Effector CD4-positive, alpha-beta T cell (primary cell): Measurements from ENCODE around the gene MAD1L1.
"Not testable (repeated sequence)": the region's sequence is repeated elsewhere in the genome, so short reads cannot be mapped to it uniquely, and the experiment has no call there.

Experiments used
- DNase-seq: peaks from one replicate; pipeline ENCODE4 v3.0.0-alpha.2; 2020

The MAD1L1 gene

DNA sequence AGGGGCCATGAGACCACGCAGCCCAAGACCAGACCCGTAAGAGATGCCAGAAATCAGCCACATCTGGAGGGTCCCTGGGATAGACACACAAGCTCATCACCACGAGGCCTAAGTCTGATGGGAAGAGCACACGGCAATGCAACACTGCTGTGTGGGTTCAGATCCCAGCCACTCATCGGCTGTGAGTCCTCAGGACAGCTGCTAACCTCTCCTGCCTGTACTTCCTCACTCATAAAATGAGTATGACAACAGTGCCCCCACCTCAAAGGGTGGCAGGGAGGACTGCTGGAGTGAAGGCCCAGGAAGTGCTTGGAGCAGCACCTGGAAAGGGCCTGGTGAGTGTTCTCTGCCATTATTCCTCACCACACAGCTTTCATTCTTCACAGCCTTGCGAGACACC, 60.9 kb downstream of the MAD1L1 start:
- no peak for DNase-seq

DNA sequence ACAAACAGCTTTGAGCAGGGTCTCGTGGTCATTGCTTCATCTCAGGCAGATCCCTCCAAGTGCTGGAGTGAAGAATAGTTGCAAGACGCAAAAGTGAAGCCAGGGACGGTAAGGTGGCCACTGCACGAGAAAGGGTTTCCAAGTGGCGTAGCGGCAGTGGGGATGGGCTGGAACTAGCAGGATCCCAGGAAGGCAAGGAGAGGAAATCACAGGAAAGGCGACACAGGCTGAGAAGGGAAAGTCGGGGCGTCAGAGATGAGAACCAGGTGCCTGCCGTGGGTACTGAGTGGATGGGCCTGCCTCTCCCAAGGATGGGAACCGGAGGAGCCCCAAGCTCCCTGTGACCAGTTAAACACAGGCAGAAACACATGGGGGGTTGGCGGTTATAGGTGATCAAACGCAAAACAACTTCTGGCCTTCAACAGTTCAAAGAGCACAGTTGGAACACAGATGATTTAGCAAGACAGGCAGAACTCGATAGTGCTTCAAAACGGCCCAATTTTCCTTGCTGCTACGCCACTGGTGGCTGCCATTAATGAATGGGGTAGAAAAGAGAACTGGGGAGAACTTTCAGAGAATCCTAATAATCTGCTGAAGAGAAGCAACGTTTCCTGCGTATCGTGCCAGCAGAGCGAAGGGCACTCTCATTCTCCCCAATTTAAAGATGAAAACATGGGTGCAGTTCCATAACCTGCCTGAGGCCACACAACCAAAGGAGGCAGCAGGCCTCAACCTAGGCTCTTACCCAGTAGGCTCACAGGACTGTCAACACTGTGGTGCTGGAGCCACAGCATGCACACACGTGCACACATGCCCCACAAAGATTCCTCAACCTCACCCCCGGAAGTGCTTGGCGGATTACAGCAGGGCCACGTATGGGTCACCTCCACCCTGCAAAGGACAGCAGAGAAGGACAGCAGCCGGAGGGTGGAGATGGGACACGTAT, 61.9 kb downstream of the MAD1L1 start:
- no peak for DNase-seq

DNA sequence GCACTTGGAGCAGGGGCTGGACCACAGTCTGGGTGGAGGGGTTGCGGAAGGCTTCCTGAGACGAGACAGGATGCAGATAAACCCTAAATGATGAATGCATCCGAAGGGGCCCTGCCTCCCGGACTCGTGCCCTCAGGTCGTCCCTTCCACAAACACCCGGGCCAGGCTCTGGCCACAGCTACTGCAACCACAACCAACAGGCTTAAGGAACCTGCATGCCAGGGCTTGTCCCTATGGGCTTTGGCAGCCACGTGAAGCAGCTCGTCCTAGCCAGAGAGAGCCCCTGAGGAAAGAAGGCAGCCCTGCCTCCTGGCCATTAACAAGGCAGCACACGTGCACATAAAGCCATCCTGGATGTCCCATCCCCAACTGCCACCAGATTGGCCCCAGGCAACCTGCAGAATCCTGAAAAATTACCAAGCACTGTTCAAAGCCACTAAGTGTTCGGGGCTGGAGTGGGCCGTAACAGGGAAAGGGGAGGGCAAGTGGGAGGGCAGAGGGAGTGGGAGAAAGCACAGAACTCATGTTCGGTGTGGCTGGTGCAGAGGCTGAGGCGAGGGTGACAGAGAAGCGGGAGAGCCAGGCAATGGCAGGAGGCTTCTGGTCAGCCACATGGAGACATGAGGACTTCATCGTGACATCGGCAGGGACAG, 62.7 kb downstream of the MAD1L1 start:
- no peak for DNase-seq

DNA sequence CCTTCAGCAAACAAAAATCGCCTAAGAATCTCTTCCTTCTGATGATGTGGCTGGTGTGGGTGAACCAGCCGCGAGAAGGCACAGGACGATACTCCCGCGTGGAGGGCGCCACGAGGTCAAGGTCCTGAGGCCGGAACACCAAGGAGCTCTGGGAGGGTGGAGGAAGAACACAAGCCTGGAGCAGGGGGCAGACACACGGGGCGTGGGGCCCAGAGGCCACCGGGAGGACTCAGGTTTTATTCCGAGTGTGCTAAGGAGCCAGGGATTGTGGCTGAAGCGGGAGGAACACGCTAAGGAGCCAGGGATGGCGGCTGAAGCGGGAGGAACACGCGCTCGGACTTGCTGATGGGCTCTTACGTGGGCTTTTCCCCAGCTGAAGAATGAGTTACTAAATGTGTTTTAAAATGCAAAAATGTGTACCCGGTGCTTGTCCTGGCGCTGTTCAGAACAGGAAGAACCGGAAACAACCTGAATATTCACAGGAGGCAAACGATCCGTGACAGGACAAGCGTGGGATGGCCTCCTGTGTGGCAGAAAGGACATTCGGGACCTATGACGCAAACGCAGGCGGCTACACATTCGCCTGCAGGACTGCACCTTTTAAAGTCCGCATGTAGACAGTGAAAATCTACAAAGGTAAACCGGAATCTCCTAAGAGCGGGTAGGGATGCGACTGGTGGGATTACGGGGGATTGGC, 64.0 kb downstream of the MAD1L1 start:
- no peak for DNase-seq

DNA sequence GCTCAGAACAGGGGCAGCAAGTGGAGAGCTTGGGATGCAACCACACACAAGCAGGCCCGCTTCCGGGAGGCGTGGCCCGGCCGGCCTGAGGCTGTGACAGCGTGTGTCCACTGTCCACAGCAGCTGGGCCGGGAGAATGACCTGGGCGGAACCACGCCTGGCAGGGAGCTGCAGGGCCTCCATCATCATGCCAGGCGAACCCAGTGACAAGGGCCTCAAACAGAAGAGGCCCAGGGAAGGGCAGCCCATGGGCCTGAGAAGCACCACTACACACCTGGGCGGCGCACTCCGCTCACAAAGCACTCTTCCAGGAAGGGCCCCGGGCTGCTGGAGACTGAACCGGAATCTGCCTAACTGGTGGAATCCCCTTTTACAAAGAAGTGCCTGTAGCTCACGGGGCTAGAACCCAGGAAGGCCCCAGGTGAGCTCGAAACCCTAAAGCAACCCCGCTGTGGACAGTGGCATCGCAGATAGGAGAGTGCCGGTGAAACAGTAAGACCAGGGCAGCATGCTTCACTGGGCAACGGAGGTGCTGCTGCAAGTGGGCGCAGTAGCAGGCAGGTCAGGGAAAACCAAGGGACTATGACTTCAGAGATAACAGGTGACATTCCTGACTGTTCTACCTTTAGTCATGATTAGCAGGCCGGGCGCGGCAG, 66.0 kb downstream of the MAD1L1 start:
- no peak for DNase-seq

DNA sequence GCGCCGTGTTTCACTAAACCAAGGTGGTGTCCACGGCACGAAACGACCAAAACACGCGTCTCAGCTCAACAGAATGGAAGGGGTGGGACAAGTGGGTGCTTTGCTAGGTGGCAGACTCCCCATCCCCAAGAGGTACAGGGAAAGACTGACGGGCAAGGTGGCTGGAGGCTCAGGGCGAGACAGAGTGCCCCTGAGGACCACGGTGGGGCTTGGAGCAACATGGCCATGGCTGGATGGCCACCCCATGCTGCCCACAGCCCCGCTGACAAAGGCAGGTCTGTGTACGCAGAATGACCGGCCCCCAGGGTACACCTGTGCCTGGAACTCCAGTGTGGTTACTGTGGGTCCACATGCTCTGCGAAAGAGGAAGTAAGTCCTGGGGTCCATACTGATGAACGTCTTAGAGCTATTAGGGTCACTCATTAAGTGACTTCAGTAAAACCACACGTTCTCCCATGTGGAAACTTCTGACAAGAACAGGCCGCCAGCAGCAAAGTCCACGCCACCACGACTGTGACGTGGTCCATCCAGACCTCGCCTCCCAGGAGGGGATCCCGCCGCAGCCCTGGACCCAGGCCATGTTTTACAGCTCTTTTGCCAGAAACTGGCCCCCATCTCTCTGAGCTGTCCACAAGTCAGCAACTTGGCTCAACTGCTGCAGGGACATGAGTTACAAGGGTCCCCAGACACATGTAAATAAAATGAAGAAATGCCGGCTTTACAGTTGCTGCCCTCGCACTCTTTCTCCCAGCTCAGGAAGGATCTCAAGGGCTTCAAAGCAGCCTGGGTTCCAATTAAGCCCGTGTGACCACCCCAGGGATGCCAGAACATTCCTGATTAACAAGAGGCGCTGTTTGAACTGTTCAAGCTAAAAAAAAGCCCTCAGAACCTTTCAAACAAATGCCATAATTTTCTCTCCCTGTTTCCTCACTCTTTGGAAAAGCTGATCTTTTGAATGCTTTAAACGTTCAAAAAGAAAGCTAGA, 66.8 kb downstream of the MAD1L1 start:
- no peak for DNase-seq

DNA sequence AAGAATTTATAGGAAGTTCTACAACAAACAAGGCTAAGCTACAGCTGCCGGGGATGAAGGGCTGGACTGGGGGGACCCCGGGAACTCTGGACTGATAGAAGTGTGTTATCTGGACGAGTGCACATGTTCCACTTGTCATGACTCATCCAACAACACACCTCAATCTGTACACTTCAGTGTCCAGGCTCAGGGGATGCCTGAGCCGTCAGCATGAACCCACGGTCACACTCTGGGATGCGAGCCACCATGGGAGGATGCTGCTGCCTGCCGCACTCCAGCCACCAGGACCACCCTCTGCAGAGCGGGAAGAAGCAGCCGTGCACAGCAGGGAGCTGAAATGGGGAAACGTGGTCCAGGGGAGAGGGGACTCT, 67.5 kb downstream of the MAD1L1 start:
- no peak for DNase-seq

DNA sequence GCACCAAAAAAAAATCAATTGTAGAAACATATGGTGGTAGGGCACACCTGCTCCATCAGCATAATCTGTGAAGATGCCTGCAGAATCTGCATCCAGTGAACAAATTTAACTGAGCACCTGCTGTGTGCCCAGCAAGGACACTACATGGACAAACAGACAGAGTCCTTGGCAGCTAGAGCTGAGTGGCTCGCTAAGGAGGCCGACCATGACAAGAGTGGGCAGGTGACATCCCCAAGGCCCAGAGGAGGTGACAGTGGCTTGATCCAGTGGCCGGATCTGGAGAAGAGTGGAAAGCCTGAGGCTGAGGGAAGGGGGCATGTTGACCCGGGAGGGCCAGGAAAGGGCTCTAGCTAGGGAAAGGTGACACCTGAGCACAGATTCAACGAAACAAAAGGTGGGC, 68.1 kb downstream of the MAD1L1 start:
- no peak for DNase-seq

DNA sequence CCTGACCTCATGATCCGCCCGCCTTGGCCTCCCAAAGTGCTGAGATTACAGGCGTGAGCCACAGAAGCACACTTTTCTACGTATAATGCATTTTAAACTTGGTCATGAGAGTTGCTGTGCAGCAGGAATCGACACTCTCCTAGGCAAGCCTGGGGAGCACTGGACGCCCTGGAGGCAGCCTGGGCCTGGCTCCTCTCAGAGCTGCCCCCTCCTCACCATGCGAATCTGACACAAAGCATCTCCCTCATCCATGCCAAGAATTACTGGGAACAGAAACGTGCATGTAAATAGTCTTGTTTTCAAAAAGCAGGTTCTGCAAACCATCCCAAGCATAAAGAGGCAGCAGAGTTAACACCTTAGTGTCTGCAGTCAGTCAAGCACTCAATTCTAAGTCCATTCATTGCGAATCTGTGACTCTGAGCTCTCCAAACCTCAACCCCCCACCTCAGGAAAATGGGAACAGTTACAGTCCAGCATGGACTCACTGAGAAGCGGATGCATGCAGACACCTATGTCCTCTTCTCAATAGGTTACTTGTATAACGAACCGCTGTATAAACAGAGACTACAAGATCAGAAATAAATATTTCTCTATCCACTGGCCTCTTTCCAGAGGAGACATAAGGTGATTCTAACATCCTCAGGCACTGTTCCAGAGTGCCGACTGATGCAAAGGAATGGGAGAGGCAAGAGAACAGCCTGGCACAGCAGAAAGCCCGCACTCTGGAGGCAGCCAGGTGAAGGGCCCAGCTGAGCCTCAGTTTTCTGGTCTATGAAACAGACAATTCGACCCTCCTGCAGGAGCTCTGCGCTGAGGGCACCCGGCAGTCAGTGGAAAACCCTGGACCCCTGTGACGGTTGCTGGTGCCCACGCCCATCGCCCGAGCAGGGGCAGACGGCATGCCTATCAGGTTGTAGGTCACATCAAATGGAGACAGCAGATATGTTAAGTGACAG, 68.9 kb downstream of the MAD1L1 start:
- no peak for DNase-seq

DNA sequence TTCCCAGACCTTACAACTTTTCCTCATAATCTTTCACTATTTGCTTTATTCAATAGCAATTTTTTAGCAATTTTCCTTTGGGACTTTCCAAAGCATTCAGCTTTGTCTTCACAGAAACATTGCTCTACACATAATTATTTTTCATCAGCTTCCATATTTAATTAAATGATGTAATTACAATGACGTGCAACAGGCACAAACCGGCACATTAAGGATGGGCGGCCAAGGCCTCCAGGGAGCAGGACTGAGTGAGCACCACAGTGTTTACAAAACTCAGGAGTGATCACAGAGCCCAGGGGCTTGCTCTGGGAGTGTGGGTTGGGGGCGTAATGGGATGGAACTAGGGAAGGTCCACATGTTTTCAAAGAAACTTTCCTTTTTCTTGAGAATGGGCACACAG, 69.8 kb downstream of the MAD1L1 start:
- DNase-seq, result no peak

DNA sequence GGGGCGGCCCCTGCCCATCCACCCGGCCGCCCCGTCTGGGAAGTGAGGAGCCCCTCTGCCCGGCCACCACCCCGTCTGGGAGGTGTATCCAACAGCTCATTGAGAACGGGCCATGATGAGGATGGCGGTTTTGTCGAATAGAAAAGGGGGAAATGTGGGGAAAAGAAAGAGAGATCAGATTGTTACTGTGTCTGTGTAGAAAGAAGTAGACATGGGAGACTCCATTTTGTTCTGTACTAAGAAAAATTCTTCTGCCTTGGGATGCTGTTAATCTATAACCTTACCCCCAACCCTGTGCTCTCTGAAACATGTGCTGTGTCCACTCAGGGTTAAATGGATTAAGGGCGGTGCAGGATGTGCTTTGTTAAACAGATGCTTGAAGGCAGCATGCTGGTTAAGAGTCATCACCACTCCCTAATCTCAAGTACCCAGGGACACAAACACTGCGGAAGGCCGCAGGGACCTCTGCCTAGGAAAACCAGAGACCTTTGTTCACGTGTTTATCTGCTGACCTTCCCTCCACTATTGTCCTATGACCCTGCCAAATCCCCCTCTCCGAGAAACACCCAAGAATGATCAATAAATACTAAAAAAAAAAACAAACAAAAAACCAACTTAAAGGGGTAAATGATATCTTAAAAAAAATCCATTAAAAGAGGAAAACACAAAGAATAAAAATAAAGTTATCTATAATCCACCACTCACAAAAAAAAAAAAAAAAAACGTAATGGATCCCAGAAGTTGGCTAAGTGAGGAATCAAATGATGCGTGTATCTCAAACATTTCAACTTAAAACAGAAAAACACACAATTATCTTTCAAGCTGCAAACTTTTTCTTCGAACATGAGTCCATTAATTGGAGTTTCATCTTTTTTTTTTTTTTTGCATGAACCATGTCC, 70.5 kb downstream of the MAD1L1 start:
- not testable (repeated sequence) for DNase-seq

DNA sequence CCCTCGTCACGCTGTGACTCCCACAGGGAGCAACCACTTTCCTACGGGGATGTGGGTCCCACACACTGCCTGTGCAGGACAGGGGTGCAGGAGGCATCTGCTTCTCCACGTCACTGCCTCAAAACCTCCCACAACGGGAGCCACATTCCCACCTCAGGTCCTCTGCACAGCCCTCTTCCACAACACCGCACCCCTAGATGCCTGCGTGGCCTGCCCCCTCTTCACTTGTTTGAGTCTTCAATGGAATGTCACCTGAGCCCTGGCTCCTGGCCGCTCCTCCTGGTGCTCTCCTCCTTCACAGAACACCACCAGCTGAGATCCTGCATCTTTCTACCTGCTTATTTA, 73.6 kb downstream of the MAD1L1 start:
- DNase-seq, result no peak

DNA sequence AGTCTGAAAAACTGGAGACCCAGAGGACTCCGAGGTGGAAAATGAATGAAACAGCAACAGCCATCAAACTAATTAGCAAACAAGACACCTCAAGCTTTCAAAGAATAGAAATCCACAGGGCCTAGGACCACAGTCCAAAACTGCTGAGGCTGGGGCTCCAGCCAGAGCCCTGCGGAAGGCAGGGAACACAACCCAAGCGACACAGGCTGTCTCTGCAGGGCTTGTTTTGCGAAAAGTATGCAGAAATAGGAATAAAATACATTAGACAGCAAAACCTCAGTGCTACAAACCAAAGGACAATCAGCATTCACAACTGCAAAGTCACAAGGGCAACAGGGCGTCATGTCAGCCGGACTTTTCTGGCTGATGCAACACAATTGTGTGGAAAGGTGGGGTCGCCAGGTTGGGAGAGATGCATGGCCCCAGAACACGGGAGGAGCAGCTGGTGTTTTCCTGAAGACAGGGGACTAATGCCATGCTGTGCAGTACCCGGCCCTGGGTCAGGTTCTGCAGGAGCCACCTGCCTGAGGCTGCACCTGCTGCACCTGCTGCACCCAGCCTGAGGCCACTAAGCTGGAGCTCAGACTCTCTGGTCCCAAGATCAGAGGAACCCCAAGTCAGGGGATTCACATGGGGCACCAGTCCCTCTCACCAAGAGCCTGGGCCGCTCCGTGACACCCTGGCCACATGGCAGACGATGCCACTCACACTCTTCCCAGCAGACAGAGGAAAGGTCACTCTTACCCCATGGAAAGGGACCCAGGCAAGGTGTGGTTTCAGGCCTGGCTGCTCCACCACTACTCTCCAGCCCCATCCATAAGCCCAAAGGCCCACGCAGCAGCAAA, 74.2 kb downstream of the MAD1L1 start:
- DNase-seq, result no peak

DNA sequence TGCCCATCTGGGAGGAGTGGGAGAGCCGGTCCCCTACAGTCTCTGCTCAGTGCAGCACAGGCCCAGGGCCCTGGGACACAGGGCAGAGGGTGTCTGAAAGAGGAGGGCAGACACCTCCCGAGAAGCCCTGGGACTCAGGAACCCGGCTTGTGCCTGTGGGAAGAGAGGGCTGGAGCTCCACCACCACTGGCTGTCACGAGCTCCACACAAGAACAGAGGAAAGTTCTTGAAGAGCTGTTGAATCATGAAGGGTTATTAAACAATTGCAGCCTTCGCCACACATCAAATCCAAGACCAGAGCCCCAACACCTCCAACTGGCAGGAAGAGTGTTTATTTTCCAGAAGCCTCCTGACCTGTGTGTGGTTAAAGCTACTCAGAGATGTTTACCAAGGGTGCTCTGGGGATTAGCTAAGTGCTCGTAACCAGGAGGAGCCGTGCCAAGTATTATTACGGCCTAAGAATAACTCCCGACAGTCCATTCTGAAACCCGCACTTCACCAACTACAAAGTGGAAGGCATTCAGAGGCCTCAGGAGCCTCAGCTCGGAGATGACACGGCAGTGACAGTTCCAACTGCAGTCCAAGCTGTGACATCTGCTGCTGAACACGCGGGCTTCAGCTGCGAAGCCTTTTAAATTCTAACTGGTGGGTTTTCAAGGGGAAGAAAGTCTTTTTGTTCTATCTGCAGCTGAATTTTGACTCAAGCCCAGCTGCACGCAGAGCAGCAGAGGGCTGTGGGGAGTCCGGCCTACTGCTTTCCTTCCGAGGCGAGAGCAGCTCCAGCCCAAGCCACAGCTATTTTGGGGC, 75.1 kb downstream of the MAD1L1 start:
- no peak for DNase-seq

DNA sequence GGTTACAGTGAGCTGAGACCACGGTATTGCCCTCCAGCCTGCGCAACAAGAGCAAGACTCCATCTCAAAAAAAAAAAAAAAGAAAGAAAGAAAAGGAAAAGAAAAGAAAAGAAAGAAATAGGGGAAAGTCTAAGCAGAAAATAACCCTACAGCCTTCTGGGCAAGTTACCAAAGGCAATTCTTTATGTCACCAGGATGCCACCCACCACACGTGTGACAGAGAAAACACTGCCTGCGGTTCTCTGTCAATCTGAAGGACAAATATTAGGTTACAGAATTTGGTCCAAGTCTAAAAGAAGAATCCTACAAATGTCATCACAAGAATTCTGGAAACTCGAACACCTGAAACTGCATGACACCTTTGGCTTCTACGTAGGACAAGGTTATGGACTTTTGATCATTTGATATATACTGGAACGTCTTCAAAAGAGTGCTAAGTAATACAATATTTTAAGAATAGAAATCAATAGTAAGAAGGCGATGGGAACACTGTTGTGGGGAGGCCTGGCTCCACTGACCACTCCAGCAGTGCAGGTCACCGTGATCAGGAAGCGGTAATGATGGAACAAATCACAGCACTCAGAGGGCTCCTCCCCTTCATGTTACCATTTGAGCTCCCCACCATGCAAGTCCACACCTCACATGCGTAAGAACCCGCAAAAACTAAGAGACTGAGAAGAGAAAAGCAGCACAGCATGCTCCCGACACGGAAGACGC, 75.8 kb downstream of the MAD1L1 start:
- no peak for DNase-seq

DNA sequence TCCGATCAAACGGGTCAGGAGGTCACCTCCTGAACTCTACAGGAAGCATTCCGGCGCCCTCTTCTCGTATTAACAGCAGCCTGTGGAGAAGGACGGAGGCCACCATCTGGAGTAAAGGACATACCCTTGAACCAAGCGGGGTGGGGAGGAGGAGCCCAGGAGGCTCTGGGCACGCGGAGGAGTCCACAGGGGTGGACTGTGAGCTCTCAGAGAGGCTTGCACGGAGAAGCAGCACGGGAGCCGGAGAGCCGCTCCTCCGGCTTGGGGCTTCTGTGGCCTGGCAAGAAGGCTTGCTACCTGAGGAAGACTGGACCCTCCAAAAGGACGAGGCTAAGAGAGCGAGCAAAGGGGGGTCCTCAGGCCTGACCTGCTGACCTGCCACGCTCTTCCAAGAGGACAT, 77.9 kb downstream of the MAD1L1 start:
- DNase-seq, result no peak

DNA sequence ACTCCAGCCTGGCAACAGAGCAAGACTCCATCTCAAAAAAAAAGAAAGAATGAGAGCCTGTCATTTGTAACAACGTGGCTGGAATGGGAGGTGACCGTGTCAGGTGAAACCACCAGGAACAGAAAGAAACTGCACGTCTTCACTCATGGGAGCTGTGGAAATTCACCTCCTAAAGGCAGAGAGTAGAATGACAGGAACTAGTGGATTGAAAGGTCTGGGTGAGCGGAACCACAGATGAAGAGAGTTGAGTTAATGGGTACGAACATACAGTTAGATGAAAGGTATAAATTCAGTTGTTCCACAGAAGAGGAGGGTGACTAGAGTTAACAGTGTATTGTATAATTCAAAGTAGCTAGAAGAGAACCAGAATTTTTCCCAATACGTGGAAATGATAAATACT, 78.6 kb downstream of the MAD1L1 start:
- no peak for DNase-seq
